ENCODE measurements around the gene PLGRKT.

PLGRKT gene, protein sequence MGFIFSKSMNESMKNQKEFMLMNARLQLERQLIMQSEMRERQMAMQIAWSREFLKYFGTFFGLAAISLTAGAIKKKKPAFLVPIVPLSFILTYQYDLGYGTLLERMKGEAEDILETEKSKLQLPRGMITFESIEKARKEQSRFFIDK

DNA sequence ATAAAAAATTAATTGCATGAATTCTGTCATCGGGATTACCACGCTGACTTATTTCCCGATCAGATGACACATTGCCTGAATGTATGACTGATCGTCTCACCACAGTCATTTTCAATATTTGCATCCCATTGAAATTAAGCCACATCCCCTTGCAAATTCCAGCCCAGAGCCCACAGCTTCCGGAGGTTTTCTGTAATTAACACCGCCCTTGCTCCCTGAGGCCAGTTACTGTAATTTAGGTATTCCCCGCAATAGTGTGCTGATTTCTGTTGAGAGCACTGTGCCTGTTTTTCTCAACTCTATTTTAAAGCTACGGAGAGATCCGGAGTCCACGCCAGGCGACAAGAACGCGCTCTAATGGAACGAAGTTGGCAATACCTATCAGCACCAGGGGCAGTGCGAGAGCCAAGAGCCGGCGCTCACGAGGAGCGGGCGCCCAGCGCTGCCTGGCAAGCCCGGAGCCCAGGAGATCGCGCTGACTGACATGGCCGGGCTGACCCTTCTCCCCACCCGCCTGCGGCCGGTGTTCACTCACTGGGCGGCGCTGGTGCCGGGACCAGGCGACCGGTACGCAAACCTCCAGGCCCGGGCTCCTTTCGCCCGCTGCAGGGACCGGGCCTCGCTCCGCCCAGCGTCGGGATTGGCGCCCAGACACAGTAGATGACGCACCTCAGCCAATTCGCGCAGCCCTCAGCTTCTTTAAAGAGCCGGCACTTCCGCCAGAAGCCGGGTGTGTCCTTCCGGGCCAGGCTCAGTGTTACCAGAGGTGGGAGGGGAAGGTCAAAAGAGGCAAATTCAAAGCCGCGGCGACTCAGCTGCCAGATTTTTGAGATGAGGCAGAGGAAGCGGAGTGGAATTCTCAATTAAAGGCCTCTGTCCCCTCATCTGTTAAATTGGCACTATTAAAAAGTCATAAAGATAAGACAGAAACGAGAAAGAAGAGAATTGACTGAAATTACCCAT, at the start of gene PLGRKT:
Gene PLGRKT (minus strand): TSS at position 672 of the 963 bp plus-strand sequence. CDS start 5,948 bp downstream, outside the sequence.
- H4K20me1 ChIP-seq (ENCODE audit: low read depth, low read length): no peaks in the 10 kb centered on the region
- H3K9ac ChIP-seq (ENCODE audit: low read length): peak within 1 kb of the TSS; percentile 80
- H3K27ac ChIP-seq (ENCODE audit: low read depth, low read length): peak within 1 kb of the TSS; percentile 84
- no peaks in the 10 kb centered on the region for H3K79me2 ChIP-seq (ENCODE audit: insufficient read depth, low read length)
- no peaks in the 10 kb centered on the region for H3K9me3 ChIP-seq (ENCODE audit: insufficient read depth, low read length)
- H3K9me2 ChIP-seq (replicated peaks; ENCODE audit: insufficient read depth, low read length): no peaks in the 10 kb centered on the region
- H3K4me3 ChIP-seq (ENCODE audit: insufficient read depth, low read length, poor library complexity, severe bottlenecking): peak within 1 kb of the TSS; percentile 84
- TF ChIP-seq, protein P1, sequence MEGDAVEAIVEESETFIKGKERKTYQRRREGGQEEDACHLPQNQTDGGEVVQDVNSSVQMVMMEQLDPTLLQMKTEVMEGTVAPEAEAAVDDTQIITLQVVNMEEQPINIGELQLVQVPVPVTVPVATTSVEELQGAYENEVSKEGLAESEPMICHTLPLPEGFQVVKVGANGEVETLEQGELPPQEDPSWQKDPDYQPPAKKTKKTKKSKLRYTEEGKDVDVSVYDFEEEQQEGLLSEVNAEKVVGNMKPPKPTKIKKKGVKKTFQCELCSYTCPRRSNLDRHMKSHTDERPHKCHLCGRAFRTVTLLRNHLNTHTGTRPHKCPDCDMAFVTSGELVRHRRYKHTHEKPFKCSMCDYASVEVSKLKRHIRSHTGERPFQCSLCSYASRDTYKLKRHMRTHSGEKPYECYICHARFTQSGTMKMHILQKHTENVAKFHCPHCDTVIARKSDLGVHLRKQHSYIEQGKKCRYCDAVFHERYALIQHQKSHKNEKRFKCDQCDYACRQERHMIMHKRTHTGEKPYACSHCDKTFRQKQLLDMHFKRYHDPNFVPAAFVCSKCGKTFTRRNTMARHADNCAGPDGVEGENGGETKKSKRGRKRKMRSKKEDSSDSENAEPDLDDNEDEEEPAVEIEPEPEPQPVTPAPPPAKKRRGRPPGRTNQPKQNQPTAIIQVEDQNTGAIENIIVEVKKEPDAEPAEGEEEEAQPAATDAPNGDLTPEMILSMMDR (IDR thresholded peaks at IDR 0.05; ENCODE audit: insufficient read depth, low read length, poor library complexity, severe bottlenecking): peak; percentile 10
- no peak for TF ChIP-seq EZH2phosphoT487 (conservative IDR thresholded peaks at IDR 0.05; ENCODE audit: low read length)
- H3F3A ChIP-seq (ENCODE audit: insufficient read depth): peaks cover 11% of the 10 kb centered on the region
- peak within 1 kb of the TSS; percentile 75 for H2AFZ ChIP-seq (ENCODE audit: low read depth, low read length, severe bottlenecking)
- H3K36me3 ChIP-seq (ENCODE audit: low read length): peaks cover 6% of the 10 kb centered on the region
- peak within 1 kb of the TSS; percentile 81 for H3K4me2 ChIP-seq (ENCODE audit: low read depth, low read length, poor library complexity, severe bottlenecking)
- H3K27me3 ChIP-seq (ENCODE audit: low read length): no peaks in the 10 kb centered on the region

DNA sequence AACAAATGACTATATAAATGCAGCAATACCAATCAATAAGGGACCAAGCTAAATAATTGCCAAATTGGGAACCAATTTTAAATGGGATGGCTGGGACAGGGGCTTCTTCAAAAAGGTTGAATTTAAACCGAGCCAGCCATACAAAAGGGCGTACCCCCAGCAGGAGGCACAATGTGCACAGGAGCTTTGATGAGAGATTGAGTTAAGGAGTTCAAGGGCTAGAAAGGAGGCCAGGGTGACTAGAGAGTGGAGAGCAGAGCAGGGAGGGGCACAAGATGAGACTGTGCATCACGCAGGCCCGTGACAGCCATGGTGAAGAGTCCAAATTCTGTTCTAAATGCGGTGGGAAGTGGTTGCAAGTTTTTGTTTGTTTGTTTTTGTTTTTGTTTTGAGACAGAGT, 49.3 kb upstream of the PLGRKT start:
- H3K4me2 ChIP-seq (ENCODE audit: low read depth, low read length, poor library complexity, severe bottlenecking): no peak overlapping the region
- H3K27ac ChIP-seq (ENCODE audit: low read depth, low read length): no peak overlapping the region
- no peak overlapping the region for H2AFZ ChIP-seq (ENCODE audit: low read depth, low read length, severe bottlenecking)
- no peaks in the 10 kb centered on the region for H3K9me3 ChIP-seq (ENCODE audit: insufficient read depth, low read length)
- no peaks in the 10 kb centered on the region for H3K36me3 ChIP-seq (ENCODE audit: low read length)
- H4K20me1 ChIP-seq (ENCODE audit: low read depth, low read length): no peaks in the 10 kb centered on the region
- no peak overlapping the region for H3K9ac ChIP-seq (ENCODE audit: low read length)
- H3K9me2 ChIP-seq (replicated peaks; ENCODE audit: insufficient read depth, low read length): no peaks in the 10 kb centered on the region
- no peak overlapping the region for H3K4me3 ChIP-seq (ENCODE audit: insufficient read depth, low read length, poor library complexity, severe bottlenecking)
- H3K27me3 ChIP-seq (ENCODE audit: low read length): no peaks in the 10 kb centered on the region
- H3K79me2 ChIP-seq (ENCODE audit: insufficient read depth, low read length): no peaks in the 10 kb centered on the region
- H3F3A ChIP-seq (ENCODE audit: insufficient read depth): no peaks in the 10 kb centered on the region
- no peak for TF ChIP-seq EZH2phosphoT487 (conservative IDR thresholded peaks at IDR 0.05; ENCODE audit: low read length)
- TF ChIP-seq, protein P1 (IDR thresholded peaks at IDR 0.05; ENCODE audit: insufficient read depth, low read length, poor library complexity, severe bottlenecking): no peak

DNA sequence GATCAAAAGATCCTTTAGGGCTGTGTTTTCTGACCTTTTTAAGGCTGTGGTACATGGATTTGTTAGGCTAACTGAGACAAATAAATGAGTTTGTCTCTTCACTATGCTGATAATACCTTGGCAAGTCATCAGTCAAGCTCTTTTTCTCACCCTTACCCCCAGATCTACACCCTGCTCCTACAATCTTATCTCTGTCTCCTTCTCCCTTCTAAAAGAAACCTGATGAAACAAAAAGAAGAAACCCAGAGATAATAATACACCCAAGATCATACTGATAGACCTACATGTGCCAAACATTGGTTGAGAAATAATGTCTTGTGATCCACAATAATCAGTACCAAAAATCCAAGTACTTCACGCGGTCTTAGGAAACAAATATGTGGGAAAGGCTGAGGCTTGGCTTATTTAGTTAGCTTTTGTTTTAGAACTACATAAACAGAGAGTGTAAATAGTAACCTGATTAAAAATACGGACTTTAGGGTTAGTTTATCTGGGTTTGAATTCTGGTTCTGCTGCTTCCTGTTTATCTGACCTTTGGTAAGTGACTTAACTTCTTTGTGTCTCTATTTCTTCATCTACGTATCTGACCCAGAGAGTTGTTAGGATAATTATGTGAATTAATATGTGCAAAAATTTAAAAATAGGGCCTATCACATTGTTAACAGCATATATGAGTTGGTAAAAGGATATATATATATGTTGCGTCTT, 47.8 kb upstream of the PLGRKT start:
- no peaks in the 10 kb centered on the region for H3K9me3 ChIP-seq (ENCODE audit: insufficient read depth, low read length)
- no peak overlapping the region for H3K27ac ChIP-seq (ENCODE audit: low read depth, low read length)
- H3K36me3 ChIP-seq (ENCODE audit: low read length): no peaks in the 10 kb centered on the region
- no peaks in the 10 kb centered on the region for H4K20me1 ChIP-seq (ENCODE audit: low read depth, low read length)
- H3F3A ChIP-seq (ENCODE audit: insufficient read depth): no peaks in the 10 kb centered on the region
- H2AFZ ChIP-seq (ENCODE audit: low read depth, low read length, severe bottlenecking): no peak overlapping the region
- no peaks in the 10 kb centered on the region for H3K79me2 ChIP-seq (ENCODE audit: insufficient read depth, low read length)
- H3K27me3 ChIP-seq (ENCODE audit: low read length): no peaks in the 10 kb centered on the region
- H3K4me3 ChIP-seq (ENCODE audit: insufficient read depth, low read length, poor library complexity, severe bottlenecking): no peak overlapping the region
- TF ChIP-seq EZH2phosphoT487 (conservative IDR thresholded peaks at IDR 0.05; ENCODE audit: low read length): no peak
- TF ChIP-seq, protein P1 (IDR thresholded peaks at IDR 0.05; ENCODE audit: insufficient read depth, low read length, poor library complexity, severe bottlenecking): no peak
- H3K9me2 ChIP-seq (replicated peaks; ENCODE audit: insufficient read depth, low read length): no peaks in the 10 kb centered on the region
- H3K9ac ChIP-seq (ENCODE audit: low read length): no peak overlapping the region
- H3K4me2 ChIP-seq (ENCODE audit: low read depth, low read length, poor library complexity, severe bottlenecking): no peak overlapping the region
